Loucy (cell line): ENCODE measurements around the gene PUDP.
"Not testable (repeated sequence)": the region's sequence is repeated elsewhere in the genome, so short reads cannot be mapped to it uniquely, and the experiment has no call there.

Experiments
- H2AFZ ChIP-seq: fragments of 200-600 bp; sonication (generic); 2 replicates; pipeline ENCODE4 v1.6.0; 2016; ENCODE audit warnings: antibody characterized with exemption, mild to moderate bottlenecking, low read length, moderate library complexity
- H3F3A ChIP-seq: fragments of 200-600 bp; 2 replicates; pipeline ENCODE4 v1.6.0; 2016; ENCODE audit warnings: antibody characterized with exemption, low read depth, mild to moderate bottlenecking
- H3K27me3 ChIP-seq: fragments of 200-600 bp; sonication (generic); 2 replicates; pipeline ENCODE4 v1.6.1; 2014; ENCODE audit warnings: low read length, mild to moderate bottlenecking; ENCODE audit not compliant: insufficient read depth, poor library complexity, severe bottlenecking
- H3K36me3 ChIP-seq: fragments of 200-600 bp; sonication (generic); 2 replicates; pipeline ENCODE4 v1.6.1; 2016; ENCODE audit warnings: low read length; ENCODE audit not compliant: insufficient read depth
- H3K4me1 ChIP-seq: fragments of 200-600 bp; sonication (generic); 2 replicates; pipeline ENCODE4 v1.5.1; 2014; ENCODE audit warnings: low read length, mild to moderate bottlenecking; ENCODE audit not compliant: insufficient read depth, poor library complexity, severe bottlenecking
- H3K4me2 ChIP-seq: fragments of 200-600 bp; sonication (generic); 2 replicates; pipeline ENCODE4 v1.6.0; 2014; ENCODE audit warnings: antibody characterized with exemption, low read length, low read depth, mild to moderate bottlenecking; ENCODE audit not compliant: poor library complexity, severe bottlenecking
- H3K4me3 ChIP-seq: fragments of 200-600 bp; sonication (generic); 2 replicates; pipeline ENCODE4 v1.5.1; 2014; ENCODE audit warnings: low read length, mild to moderate bottlenecking, mixed read lengths; ENCODE audit not compliant: poor library complexity, severe bottlenecking
- H3K79me2 ChIP-seq: fragments of 200-600 bp; sonication (generic); 2 replicates; pipeline ENCODE4 v1.6.1; 2014; ENCODE audit warnings: low read length; ENCODE audit not compliant: insufficient read depth
- H3K9ac ChIP-seq: fragments of 200-600 bp; sonication (generic); 2 replicates; pipeline ENCODE4 v1.6.0; 2014; ENCODE audit warnings: mild to moderate bottlenecking, low read depth, low read length, moderate library complexity; ENCODE audit not compliant: poor library complexity, severe bottlenecking
- H3K9me2 ChIP-seq: fragments of 200-600 bp; sonication (generic); replicated peaks from 2 replicates; pipeline ENCODE4 v1.6.1; 2016; ENCODE audit warnings: low read depth, low read length, mixed read lengths
- H3K9me3 ChIP-seq: fragments of 200-600 bp; sonication (generic); 2 replicates; pipeline ENCODE4 v1.6.1; 2014; ENCODE audit warnings: mild to moderate bottlenecking, antibody characterized with exemption, low read length, low read depth; ENCODE audit not compliant: insufficient read depth
- H4K20me1 ChIP-seq: fragments of 200-600 bp; sonication (generic); 2 replicates; pipeline ENCODE4 v1.6.0; 2014; ENCODE audit warnings: antibody characterized with exemption, low read length, mild to moderate bottlenecking; ENCODE audit not compliant: insufficient read depth, poor library complexity, severe bottlenecking

Gene PUDP

DNA sequence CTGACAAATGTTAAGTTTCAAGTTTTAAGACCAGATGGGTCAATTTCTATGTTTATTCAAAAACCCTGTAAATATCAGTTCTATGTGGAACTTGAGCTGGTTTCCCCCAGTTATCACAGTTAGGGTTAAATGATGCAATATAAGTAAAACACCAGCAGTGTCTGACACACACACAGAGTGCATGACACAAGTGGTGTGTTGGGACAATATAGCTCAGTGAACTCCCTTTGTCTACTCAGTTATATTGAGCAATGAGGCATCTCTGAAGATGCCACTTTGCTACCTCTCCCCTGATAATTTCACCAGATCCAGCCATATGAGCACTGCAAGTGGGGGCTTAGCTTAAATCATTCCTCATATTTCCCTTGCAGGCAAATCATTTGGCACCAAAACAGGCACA lies 140.6 kb downstream of the PUDP start:
- not testable (repeated sequence) for H2AFZ ChIP-seq, H3F3A ChIP-seq, H3K9me2 ChIP-seq, H3K4me2 ChIP-seq, H3K36me3 ChIP-seq, H3K9me3 ChIP-seq, H3K79me2 ChIP-seq, H3K4me1 ChIP-seq, H3K4me3 ChIP-seq, H3K9ac ChIP-seq, H4K20me1 ChIP-seq, H3K27me3 ChIP-seq
